Suprapubic skin (tissue), 4 donors: Measurements from ENCODE around the gene TST. TPM values are rescaled to one million over a fixed set of nuclear protein-coding genes. Genes with fewer than 3 reads are reported as not detected.

Experiments used
- DNase-seq, 2 donors: peaks; one replicate each; pipeline ENCODE4 v3.0.0-alpha.2; 2019; ENCODE audit warnings: low spot score in 2 of 2
- H3K27ac ChIP-seq: fragments of 200-600 bp; sonication (generic); one replicate; pipeline ENCODE4 v1.5.1; 2019
- H3K27me3 ChIP-seq: fragments of 200-600 bp; sonication (generic); one replicate; pipeline ENCODE4 v1.5.1; 2019
- H3K36me3 ChIP-seq: fragments of 200-600 bp; sonication (generic); one replicate; pipeline ENCODE4 v1.5.1; 2019
- H3K4me1 ChIP-seq: fragments of 200-600 bp; sonication (generic); one replicate; pipeline ENCODE4 v1.5.1; 2019
- H3K4me3 ChIP-seq: fragments of 200-600 bp; sonication (generic); one replicate; pipeline ENCODE4 v1.5.1; 2019; ENCODE audit warnings: mild to moderate bottlenecking
- H3K9me3 ChIP-seq: fragments of 200-600 bp; sonication (generic); one replicate; pipeline ENCODE4 v1.5.1; 2019
- CTCF ChIP-seq, 2 donors: fragments of 200-600 bp in 1 of 2; fragments of 450-650 bp in 1 of 2; sonication (generic) in 1 of 2; IDR thresholded peaks; one replicate each; pipeline ENCODE4 v1.5.1; 2016 to 2019; ENCODE audit warnings: antibody characterized with exemption in 2 of 2, mild to moderate bottlenecking in 1 of 2, moderate library complexity in 1 of 2
- EP300 ChIP-seq: sonication (generic); formaldehyde crosslinking; IDR thresholded peaks from one replicate; pipeline ENCODE4 v1.6.1; 2017; ENCODE audit warnings: antibody characterized with exemption
- POLR2A ChIP-seq, 2 donors: fragments of 450-650 bp; IDR thresholded peaks; one replicate each; pipeline ENCODE4 v1.6.1; 2017; ENCODE audit warnings: antibody characterized with exemption in 2 of 2, mild to moderate bottlenecking in 2 of 2, moderate library complexity in 2 of 2
- POLR2AphosphoS5 ChIP-seq, 3 donors: sonication (generic); formaldehyde crosslinking; IDR thresholded peaks; one replicate each; pipeline ENCODE4 v1.6.1; 2017; ENCODE audit warnings: antibody characterized with exemption in 3 of 3
- WGBS: methylation state at CpG from one replicate; pipeline ENCODE4 v1.1.5; 2018; 5-methylcytosine and 5-hydroxymethylcytosine counted together
- total RNA-seq, 4 donors: library from RNA; depleted of rRNA; stranded (reverse); fragments of >200 nt; gene quantifications; one replicate each; pipeline ENCODE4 v1.1.0, GENCODE V29; 2016

The TST gene
- total RNA-seq, 4 donors from 2014 or later, result 23.2 to 56.3 (median 52.4) TPM

- 79% methylated on average over 11 of the region's 11 CpGs for WGBS
- TF ChIP-seq POLR2AphosphoS5 (IDR thresholded peaks at IDR 0.05) (no peak), CTCF (IDR thresholded peaks at IDR 0.05) (no peak), POLR2A (IDR thresholded peaks at IDR 0.05) (no peak), EP300 (no peak)
Observed at GRCh38 chr22:37036655-37037377, 17.6 kb upstream of the TST start.

GRCh38 chr22:37033605-37034430 is 14.6 kb upstream of the TST start:
- Histone ChIP-seq H3K4me3 (no peak overlapping the region), H3K36me3 (peaks cover 20% of the 10 kb centered on the region), H3K4me1 (peaks cover 16% of the 10 kb centered on the region), H3K27ac (no peak overlapping the region), H3K27me3 (peaks cover 9% of the 10 kb centered on the region), H3K9me3 (no peaks in the 10 kb centered on the region)
- TF ChIP-seq CTCF (IDR thresholded peaks at IDR 0.05) (no peak), POLR2A (IDR thresholded peaks at IDR 0.05) (no peak)
- WGBS, result 88% methylated on average over 21 of the region's 23 CpGs
- DNase-seq, result no peak

More at GRCh38 chr22:37036655-37037377, 17.6 kb upstream of the TST start:
- peaks cover 9% of the 10 kb centered on the region for H3K27me3 ChIP-seq
- no peaks in the 10 kb centered on the region for H3K9me3 ChIP-seq
- peaks cover 19% of the 10 kb centered on the region for H3K4me1 ChIP-seq
- H3K36me3 ChIP-seq, result no peaks in the 10 kb centered on the region
- no peak overlapping the region for H3K4me3 ChIP-seq
- H3K27ac ChIP-seq, result no peak overlapping the region
- no peak for DNase-seq

GRCh38 chr22:37032535-37033460 is 13.6 kb upstream of the TST start:
- Histone ChIP-seq H3K9me3 (no peaks in the 10 kb centered on the region), H3K27ac (peak overlapping the region; percentile 77), H3K4me3 (no peak overlapping the region), H3K36me3 (peaks cover 29% of the 10 kb centered on the region), H3K4me1 (peaks cover 16% of the 10 kb centered on the region), H3K27me3 (peaks cover 9% of the 10 kb centered on the region)
- WGBS, result 24% methylated on average over 11 of the region's 18 CpGs
- TF ChIP-seq POLR2AphosphoS5 (IDR thresholded peaks at IDR 0.05), result peak in 2 of 3 donors; percentile 30 to 40
- no peak for TF ChIP-seq EP300
- no peak for DNase-seq

GRCh38 chr22:37032134-37032534 is 12.9 kb upstream of the TST start:
- no peak for TF ChIP-seq EP300
- no peak for TF ChIP-seq POLR2AphosphoS5 (IDR thresholded peaks at IDR 0.05)
- TF ChIP-seq CTCF (IDR thresholded peaks at IDR 0.05), result no peak
- TF ChIP-seq POLR2A (IDR thresholded peaks at IDR 0.05), result no peak
- peak overlapping the region; percentile 77 for H3K27ac ChIP-seq
- H3K36me3 ChIP-seq, result peaks cover 35% of the 10 kb centered on the region
- DNase-seq, result no peak
- WGBS, result 33% methylated on average over 2 of the region's 2 CpGs
- H3K4me1 ChIP-seq, result peaks cover 16% of the 10 kb centered on the region
- H3K27me3 ChIP-seq, result peaks cover 5% of the 10 kb centered on the region
- H3K9me3 ChIP-seq, result no peaks in the 10 kb centered on the region
- no peak overlapping the region for H3K4me3 ChIP-seq

- 71% methylated on average over 8 of the region's 14 CpGs for WGBS
Observed at GRCh38 chr22:37030560-37031281, 11.5 kb upstream of the TST start.

More at GRCh38 chr22:37030560-37031281, 11.5 kb upstream of the TST start:
- no peaks in the 10 kb centered on the region for H3K27me3 ChIP-seq
- no peaks in the 10 kb centered on the region for H3K9me3 ChIP-seq
- no peak for TF ChIP-seq EP300
- TF ChIP-seq POLR2A (IDR thresholded peaks at IDR 0.05), result no peak
- no peak for TF ChIP-seq CTCF (IDR thresholded peaks at IDR 0.05)
- no peak for TF ChIP-seq POLR2AphosphoS5 (IDR thresholded peaks at IDR 0.05)
- DNase-seq, result no peak
- no peak overlapping the region for H3K4me3 ChIP-seq
- H3K4me1 ChIP-seq, result peaks cover 18% of the 10 kb centered on the region
- H3K36me3 ChIP-seq, result peaks cover 47% of the 10 kb centered on the region
- no peak overlapping the region for H3K27ac ChIP-seq
